HTERT RPE-1 (cell line): Measurements from ENCODE around the gene SLC10A6.
"Not testable (repeated sequence)": the region's sequence is repeated elsewhere in the genome, so short reads cannot be mapped to it uniquely, and the experiment has no call there.

Source experiments
- in situ Hi-C: fragments of 300-500 bp; cut with MboI; formaldehyde crosslinking; loops from 4 replicates; pipeline ENCODE4 v1.14.3; 2020; ENCODE audit warnings: low sequenced_read_pairs

The SLC10A6 gene

GRCh38 chr4:86848732-86849619, at the start of gene SLC10A6:
SLC10A6 (minus strand) TSS chr4:86849384; CDS start chr4:86849115, 269 bp downstream.
- in situ Hi-C loops, result no loop called here

GRCh38 chr4:86898562-86898961, 49.4 kb upstream of the SLC10A6 start:
- in situ Hi-C loops, result no loop called here

- in situ Hi-C loops, result no loop called here
Observed at GRCh38 chr4:86896596-86896995, 47.4 kb upstream of the SLC10A6 start.

GRCh38 chr4:86895692-86896488, 46.7 kb upstream of the SLC10A6 start:
- in situ Hi-C loops, result no loop called here

- in situ Hi-C loops, result no loop called here
Observed at GRCh38 chr4:86894455-86894854, 45.3 kb upstream of the SLC10A6 start.

- in situ Hi-C loops, result no loop called here
Observed at GRCh38 chr4:86893136-86893535, 44.0 kb upstream of the SLC10A6 start.

- in situ Hi-C loops, result no loop called here
Observed at GRCh38 chr4:86892636-86892960, 43.4 kb upstream of the SLC10A6 start.

- in situ Hi-C loops, result no loop called here
Observed at GRCh38 chr4:86891762-86892635, 42.8 kb upstream of the SLC10A6 start, which contains the start of gene C4orf36. C4orf36 (minus strand) TSS chr4:86892422; CDS start chr4:86891520, 902 bp downstream.

- in situ Hi-C loops, result no loop called here
Observed at GRCh38 chr4:86890790-86891189, 41.6 kb upstream of the SLC10A6 start.

- in situ Hi-C loops, result no loop called here
Observed at GRCh38 chr4:86879641-86880040, 30.5 kb upstream of the SLC10A6 start.

- in situ Hi-C loops, result no loop called here
Observed at GRCh38 chr4:86878640-86879039, 29.5 kb upstream of the SLC10A6 start.

- in situ Hi-C loops, result no loop called here
Observed at GRCh38 chr4:86876894-86877685, 27.9 kb upstream of the SLC10A6 start.

- in situ Hi-C loops, result not testable (repeated sequence)
Observed at GRCh38 chr4:86875436-86875835, 26.3 kb upstream of the SLC10A6 start.

GRCh38 chr4:86872135-86872534, 23.0 kb upstream of the SLC10A6 start:
- in situ Hi-C loops, result no loop called here

GRCh38 chr4:86870442-86871069, 21.4 kb upstream of the SLC10A6 start:
- in situ Hi-C loops, result no loop called here

- in situ Hi-C loops, result no loop called here
Observed at GRCh38 chr4:86857341-86858052, 8.3 kb upstream of the SLC10A6 start.

GRCh38 chr4:86856896-86857295, 7.7 kb upstream of the SLC10A6 start:
- in situ Hi-C loops, result no loop called here

- in situ Hi-C loops, result no loop called here
Observed at GRCh38 chr4:86855572-86855971, 6.4 kb upstream of the SLC10A6 start.

- in situ Hi-C loops, result no loop called here
Observed at GRCh38 chr4:86853209-86853608, 4.0 kb upstream of the SLC10A6 start.
